Esophagus (tissue), 2 donors: Measurements from ENCODE around the gene BSND. TPM values are rescaled to one million over a fixed set of nuclear protein-coding genes. Genes with fewer than 3 reads are reported as not detected.
"Not testable (repeated sequence)": the region's sequence is repeated elsewhere in the genome, so short reads cannot be mapped to it uniquely, and the experiment has no call there.

Experiments
- H3K27ac ChIP-seq, 2 donors: one replicate each; pipeline ENCODE4 v1.5.1; 2013; ENCODE audit warnings: low read depth in 2 of 2, mild to moderate bottlenecking in 2 of 2, inconsistent platforms in 1 of 2, low read length in 1 of 2, moderate library complexity in 1 of 2
- H3K27me3 ChIP-seq, 2 donors: one replicate each; pipeline ENCODE4 v1.6.1; 2013; ENCODE audit warnings: low read length in 2 of 2, control low read depth in 1 of 2, mild to moderate bottlenecking in 1 of 2; ENCODE audit not compliant: insufficient read depth in 2 of 2, control insufficient read depth in 1 of 2
- H3K36me3 ChIP-seq, 2 donors: one replicate each; pipeline ENCODE4 v1.6.1; 2013; ENCODE audit warnings: low read length in 1 of 2; ENCODE audit not compliant: control insufficient read depth in 2 of 2, insufficient read depth in 2 of 2
- H3K4me1 ChIP-seq, 2 donors: one replicate each; pipeline ENCODE4 v1.6.1; 2013; ENCODE audit warnings: low read length in 1 of 2; ENCODE audit not compliant: control insufficient read depth in 2 of 2, insufficient read depth in 2 of 2
- H3K4me3 ChIP-seq, 2 donors: one replicate each; pipeline ENCODE4 v1.5.1; 2013; ENCODE audit warnings: low read length in 2 of 2, mild to moderate bottlenecking in 2 of 2, low read depth in 1 of 2, moderate library complexity in 1 of 2
- H3K9me3 ChIP-seq, 2 donors: one replicate each; pipeline ENCODE4 v1.6.1; 2013; ENCODE audit warnings: mild to moderate bottlenecking in 2 of 2, low read depth in 1 of 2, low read length in 1 of 2, moderate library complexity in 1 of 2; ENCODE audit not compliant: control insufficient read depth in 2 of 2, insufficient read depth in 1 of 2
- WGBS, 2 donors: extraction: QIAGEN DNeasy Blood & Tissue Kit; methylation state at CpG; one replicate each; pipeline ENCODE4 v1.1.7; 2013; 5-methylcytosine and 5-hydroxymethylcytosine counted together
- polyA plus RNA-seq, 2 donors: library from polyadenylated mRNA; stranded (reverse); fragments of 200-250 nt; gene quantifications; one replicate each; pipeline ENCODE4 v1.2.3, GENCODE V29; 2013
- donor health status: healthy with polysubstance abuse.
- donor health status: Bipolar disorder and iron deficiency.

Gene BSND
- polyA plus RNA-seq, 2 donors = not detected

DNA sequence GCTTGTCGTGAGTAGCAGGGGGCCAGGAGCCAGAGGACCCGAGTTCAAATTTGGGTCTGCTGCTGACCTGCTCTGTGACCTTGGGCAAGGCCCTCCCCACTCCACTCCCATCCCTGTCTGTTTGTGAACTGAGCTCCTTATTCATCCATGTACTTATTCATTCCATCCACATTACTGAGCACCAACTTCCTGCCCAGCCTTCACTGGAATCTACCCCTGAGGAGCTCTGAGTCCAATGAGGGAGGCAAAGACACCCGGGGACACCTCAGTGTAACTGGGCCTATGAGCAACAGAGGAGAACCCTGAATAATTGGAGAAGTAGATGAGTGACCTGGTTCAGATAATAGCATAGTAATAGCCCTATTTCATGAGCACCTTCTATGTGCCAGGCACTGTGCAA, 8.9 kb downstream of the BSND start:
- no peak overlapping the region for H3K4me3 ChIP-seq
- no peaks in the 10 kb centered on the region for H3K36me3 ChIP-seq
- H3K4me1 ChIP-seq = no peaks in the 10 kb centered on the region
- H3K9me3 ChIP-seq = peaks cover 0 to 2% of the 10 kb centered on the region in 2 donors
- 81 to 84% methylated on average over 3 of the region's 3 CpGs for WGBS, 2 donors
- H3K27ac ChIP-seq = no peak overlapping the region
- no peaks in the 10 kb centered on the region for H3K27me3 ChIP-seq

DNA sequence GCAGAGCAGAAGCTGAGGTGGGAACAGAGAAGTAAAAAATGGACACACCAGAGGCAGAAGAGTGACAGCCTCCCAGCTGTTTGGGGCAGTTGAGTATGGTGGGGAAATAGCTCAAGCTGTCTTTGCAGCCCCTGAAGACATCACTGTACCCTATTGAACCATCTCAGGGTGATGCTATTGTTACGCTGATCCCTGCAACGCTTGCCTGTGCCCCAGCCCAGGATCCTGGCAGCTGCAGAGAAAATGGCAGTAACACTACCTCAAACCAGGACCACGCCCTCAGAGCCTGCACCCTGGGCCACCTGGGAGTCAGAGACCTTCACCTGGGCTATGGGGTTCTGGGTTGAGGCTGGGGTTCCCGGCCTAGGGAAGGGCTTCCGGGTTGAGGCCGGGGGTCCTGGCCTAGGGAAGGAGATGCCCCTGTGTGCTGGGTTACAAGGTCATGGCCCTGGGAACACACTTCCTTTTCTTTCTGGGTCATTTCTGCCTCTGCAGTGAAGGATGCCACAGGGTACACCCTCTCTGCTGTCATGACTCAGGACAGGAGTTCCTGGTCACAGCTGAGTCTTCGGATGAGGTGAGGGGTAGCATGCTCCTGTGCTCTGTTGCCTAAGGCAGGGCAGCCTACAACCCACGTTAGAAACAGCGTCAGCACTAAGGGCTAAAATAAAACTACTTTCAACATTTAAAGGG, 11.6 kb downstream of the BSND start:
- H3K36me3 ChIP-seq = no peaks in the 10 kb centered on the region
- H3K9me3 ChIP-seq = peaks cover 0 to 2% of the 10 kb centered on the region in 2 donors
- no peak overlapping the region for H3K27ac ChIP-seq
- no peaks in the 10 kb centered on the region for H3K27me3 ChIP-seq
- H3K4me1 ChIP-seq = no peaks in the 10 kb centered on the region
- no peak overlapping the region for H3K4me3 ChIP-seq
- 85 to 89% methylated on average over 9 of the region's 9 CpGs for WGBS, 2 donors

DNA sequence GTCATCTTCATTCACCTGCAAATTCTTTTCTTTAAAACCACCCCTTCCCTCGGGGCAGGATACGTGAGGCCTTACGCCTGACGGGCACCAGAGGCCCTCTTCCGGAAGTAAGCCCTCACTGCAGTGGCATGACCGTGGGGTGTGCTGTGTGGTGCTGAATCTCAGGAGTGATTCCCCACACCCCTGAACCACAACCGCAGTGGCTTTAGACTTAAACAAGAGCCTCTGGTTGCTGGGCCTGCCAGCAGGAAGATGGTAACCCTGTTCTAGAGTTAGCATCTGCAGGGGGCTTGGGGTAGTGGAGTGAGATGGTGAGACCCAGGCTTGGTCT, 12.1 kb downstream of the BSND start:
- no peaks in the 10 kb centered on the region for H3K36me3 ChIP-seq
- no peak overlapping the region for H3K27ac ChIP-seq
- WGBS, 2 donors = 86 to 89% methylated on average over 7 of the region's 7 CpGs
- H3K4me1 ChIP-seq = no peaks in the 10 kb centered on the region
- H3K27me3 ChIP-seq = no peaks in the 10 kb centered on the region
- H3K9me3 ChIP-seq = peaks cover 0 to 2% of the 10 kb centered on the region in 2 donors
- H3K4me3 ChIP-seq = no peak overlapping the region

DNA sequence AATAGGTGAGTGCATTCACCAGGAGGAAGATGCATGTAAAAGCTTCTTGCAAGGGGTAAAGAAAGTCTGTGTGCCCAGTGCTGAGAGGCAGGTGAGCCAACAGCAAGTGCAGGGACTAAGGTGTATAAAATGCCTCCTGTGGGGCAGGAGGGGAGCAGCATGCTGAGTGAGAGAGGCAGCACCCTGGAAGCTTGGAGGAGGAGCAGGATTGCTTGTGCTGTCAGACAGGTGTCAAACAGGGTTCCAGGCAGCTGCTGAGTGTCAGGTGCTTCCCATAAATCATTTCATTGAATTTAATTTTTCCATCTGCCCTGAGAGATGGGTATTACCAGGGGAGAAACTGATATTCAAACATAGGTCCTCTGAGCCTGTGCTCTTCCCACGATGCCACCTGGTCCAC, 13.9 kb downstream of the BSND start:
- H3K4me3 ChIP-seq = no peak overlapping the region
- H3K36me3 ChIP-seq = no peaks in the 10 kb centered on the region
- 57 to 83% methylated on average over 1 of the region's 1 CpG for WGBS, 2 donors
- no peaks in the 10 kb centered on the region for H3K27me3 ChIP-seq
- H3K4me1 ChIP-seq = no peaks in the 10 kb centered on the region
- peaks cover 0 to 2% of the 10 kb centered on the region in 2 donors for H3K9me3 ChIP-seq
- H3K27ac ChIP-seq = no peak overlapping the region

DNA sequence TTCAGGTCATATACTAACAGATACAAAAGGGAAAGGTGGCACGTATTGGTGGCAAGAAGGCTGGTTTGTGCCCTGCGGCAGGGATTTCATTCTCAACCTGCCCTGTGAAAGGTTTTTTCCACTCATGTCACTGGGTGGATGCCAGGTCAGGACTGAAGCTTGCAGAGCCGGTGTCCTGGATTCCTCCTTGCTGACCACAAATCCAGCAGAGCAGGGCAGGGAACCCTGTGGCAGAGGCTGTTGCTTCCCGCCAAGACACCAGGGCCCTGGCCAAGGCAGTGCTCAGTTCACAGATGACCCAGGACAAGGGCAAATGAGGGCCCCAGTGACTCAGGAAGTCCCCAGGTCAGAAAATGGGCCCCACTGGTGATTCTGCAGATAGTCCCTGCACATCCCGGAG, 16.4 kb downstream of the BSND start:
- Histone ChIP-seq H3K4me3 (no peak overlapping the region), H3K27ac (no peak overlapping the region), H3K27me3 (no peaks in the 10 kb centered on the region), H3K4me1 (no peaks in the 10 kb centered on the region), H3K36me3 (no peaks in the 10 kb centered on the region), H3K9me3 (no peaks in the 10 kb centered on the region)
- WGBS, 2 donors = 77 to 88% methylated on average over 5 of the region's 5 CpGs

DNA sequence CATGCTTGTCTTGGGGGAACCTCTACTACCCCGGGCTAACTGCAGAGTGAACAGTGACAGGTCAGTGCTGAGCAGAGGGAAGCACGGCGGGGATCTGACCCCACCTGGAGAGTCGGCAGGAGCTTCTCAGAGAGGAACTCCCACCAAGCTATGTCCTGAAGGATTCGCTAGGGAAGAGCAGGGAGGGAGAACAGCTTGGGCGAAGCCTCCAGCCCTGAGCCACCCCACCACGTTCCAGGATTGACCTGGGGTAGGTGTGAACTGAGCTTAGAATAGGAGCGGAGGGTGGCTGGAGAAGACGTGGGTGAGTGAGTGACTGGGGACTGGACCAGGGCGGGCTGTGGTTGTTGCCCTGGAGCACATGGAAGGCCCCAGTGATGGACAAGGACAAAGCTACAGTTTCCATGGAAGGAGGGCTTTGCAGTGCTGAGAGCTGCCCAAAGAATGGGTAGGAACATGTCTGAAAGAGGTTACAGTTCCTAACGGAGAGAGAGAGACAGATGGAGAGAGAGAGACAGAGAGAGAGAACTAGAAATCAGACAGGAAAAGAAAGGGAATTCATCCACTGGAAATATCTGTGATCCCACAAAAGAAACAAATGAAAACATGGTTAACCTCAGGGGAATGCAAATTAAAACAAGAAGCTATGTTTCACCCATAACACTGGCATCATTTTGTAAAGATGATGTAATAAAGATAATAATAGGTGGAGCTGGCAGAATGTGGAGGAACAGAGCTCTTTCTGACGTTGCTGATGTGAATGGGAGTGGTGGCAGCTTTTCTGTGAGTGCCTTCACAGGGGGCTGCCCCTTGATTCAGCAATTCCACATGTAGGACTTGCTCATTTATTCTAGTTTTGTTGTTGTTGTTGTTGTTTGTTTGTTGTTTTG, 17.2 kb downstream of the BSND start:
- no peaks in the 10 kb centered on the region for H3K4me1 ChIP-seq
- H3K27me3 ChIP-seq = no peaks in the 10 kb centered on the region
- no peaks in the 10 kb centered on the region for H3K9me3 ChIP-seq
- H3K36me3 ChIP-seq = no peaks in the 10 kb centered on the region
- 69 to 71% methylated on average over 12 of the region's 12 CpGs for WGBS, 2 donors
- no peak overlapping the region for H3K4me3 ChIP-seq
- H3K27ac ChIP-seq = no peak overlapping the region

DNA sequence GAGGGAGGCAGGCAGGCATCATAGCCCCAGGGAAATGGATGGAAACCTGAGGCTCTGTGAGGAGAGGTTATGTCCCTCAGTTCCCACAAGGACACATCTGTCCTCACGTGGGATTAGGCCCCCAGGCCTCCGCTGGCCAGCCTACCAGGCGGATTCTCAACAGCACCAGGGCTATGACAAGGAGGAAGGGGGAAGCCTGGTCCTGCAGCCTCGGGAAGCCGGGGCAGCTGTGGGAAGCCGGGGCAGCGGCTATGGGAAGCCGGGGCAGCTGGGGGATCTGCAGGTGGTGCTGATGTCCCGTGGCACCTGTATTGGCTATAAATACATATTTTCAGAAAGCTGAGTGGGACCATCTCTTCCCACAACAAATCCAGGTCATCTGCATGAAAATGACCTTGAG, 19.7 kb downstream of the BSND start:
- Histone ChIP-seq H3K4me1 (peaks cover 0 to 3% of the 10 kb centered on the region in 2 donors), H3K27me3 (no peaks in the 10 kb centered on the region), H3K36me3 (no peaks in the 10 kb centered on the region), H3K9me3 (no peaks in the 10 kb centered on the region), H3K27ac (no peak overlapping the region), H3K4me3 (no peak overlapping the region)
- WGBS, 2 donors = 77 to 87% methylated on average over 9 of the region's 9 CpGs

DNA sequence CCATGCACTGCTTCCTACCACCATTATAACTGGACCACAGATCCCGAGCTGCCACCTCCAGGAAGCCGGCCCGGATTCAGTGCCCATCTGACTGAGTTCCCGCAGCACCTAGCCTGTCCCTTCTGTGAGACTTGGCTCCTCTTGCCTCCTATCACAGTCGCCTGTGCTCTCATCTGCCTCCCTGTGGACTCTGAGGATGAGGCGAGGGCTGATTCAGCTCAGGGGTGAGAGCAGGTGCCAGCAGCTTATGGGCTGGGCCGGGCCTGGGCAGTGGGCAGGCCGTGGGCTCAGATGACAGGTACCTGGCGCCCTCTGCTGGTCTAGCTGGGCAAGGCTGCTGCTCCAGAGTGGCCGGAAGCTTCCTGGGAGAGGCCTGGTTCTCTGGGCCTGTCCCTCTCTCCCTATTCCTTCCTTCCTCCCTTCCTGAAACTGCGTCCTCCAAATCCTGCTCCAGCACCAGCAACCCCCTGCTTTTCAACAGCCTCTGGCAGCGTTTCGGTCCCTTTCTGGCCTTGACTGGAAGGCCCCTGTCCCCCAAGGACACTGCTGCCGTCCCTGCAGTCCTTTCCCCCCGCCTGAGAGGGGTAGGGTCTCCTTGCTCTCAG, 23.3 kb downstream of the BSND start:
- no peak overlapping the region for H3K4me3 ChIP-seq
- no peaks in the 10 kb centered on the region for H3K9me3 ChIP-seq
- 41 to 45% methylated on average over 15 of the region's 15 CpGs for WGBS, 2 donors
- no peak overlapping the region for H3K27ac ChIP-seq
- H3K36me3 ChIP-seq = no peaks in the 10 kb centered on the region
- H3K4me1 ChIP-seq = peaks cover 0 to 3% of the 10 kb centered on the region in 2 donors
- no peaks in the 10 kb centered on the region for H3K27me3 ChIP-seq

DNA sequence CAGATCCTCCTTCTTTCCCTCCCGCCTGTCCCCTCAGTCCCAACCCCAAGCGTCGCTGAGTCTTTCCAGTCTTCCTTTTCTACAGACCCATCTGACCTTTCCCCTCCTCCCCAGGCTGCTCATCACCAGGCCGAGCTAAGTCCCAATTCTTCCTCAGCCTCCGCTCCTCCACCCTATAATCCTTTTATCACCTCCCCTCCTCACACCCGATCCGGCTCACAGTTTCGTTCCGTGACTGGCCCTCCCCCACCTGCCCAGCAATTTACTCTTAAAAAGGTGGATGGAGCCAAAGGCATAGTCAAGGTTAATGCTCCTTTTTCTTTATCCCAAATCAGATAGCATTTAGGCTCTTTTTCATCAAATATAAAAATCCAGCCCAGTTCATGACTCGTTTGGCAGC, 25.4 kb downstream of the BSND start:
- not testable (repeated sequence) for H3K4me1 ChIP-seq, H3K4me3 ChIP-seq, H3K36me3 ChIP-seq, H3K27me3 ChIP-seq, H3K9me3 ChIP-seq, H3K27ac ChIP-seq
- 76 to 86% methylated on average over 7 to 9 of the region's 10 CpGs for WGBS, 2 donors
